ENCODE results near the gene COL18A1. TPM values are rescaled to one million over a fixed set of nuclear protein-coding genes. Genes with fewer than 3 reads are reported as not detected.

COL18A1 gene
- total and polyA plus RNA-seq, 9 of the 15 experiments (the other 6 are each of a cell fraction or from before 2014, with no cell fraction given) = 0.14 to 16.4 (median 2.0) TPM

DNA sequence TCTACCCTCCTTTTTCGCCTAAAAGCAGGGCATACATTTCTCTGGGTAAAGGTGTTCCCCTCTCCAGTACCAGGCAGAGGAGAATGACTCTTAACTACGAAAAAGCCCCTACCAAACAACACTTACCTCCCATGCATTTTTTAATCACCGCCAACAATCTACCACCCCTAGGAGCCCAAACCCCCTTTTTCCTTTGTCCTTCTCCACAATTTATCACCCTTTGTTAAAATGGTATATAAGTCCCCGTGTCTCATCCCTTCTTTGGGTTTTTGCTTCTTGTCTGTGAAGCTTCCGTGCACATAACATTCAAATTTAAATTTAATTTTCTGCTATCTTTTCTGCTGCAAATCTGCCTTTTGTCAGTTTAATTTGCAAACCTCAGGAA is 27.6 kb upstream of the COL18A1 start:
- no peaks in the 10 kb centered on the region for H3K9me1 ChIP-seq (ENCODE audit: control insufficient read depth, insufficient read depth, low read length)
- no peaks in the 10 kb centered on the region for H3K36me3 ChIP-seq (ENCODE audit: control insufficient read depth, insufficient read depth, low read length)
- H3K9ac ChIP-seq (ENCODE audit: insufficient read depth in 1 of 2, low read depth in 2 of 2, low read length in 2 of 2) = no peak overlapping the region
- no peak for ATAC-seq
- peaks cover 0 to 33% of the 10 kb centered on the region in 2 experiments; a peak in 3 of 5 replicates for H3K4me1 ChIP-seq (replicated peaks in 1 of 2; ENCODE audit: control insufficient read depth in 2 of 2, insufficient read depth in 2 of 2, low read length in 2 of 2)
- FAIRE-seq = no peak
- no peak overlapping the region for H3K27ac ChIP-seq (ENCODE audit: extremely low read depth, low read depth, low read length)
- no TSS peak for BruUV-seq (replicated peaks)
- intact Hi-C loops (cut with micrococcal nuclease) = no loop called here
- H3K4me2 ChIP-seq (ENCODE audit: insufficient read depth, low read length) = no peak overlapping the region
- no peak for DNase-seq (ENCODE audit: extremely low read depth in 1 of 4, low spot score in 3 of 4)
- TF ChIP-seq KDM2B (CRISPR knock-in tag; IDR thresholded peaks at IDR 0.05) = no peak
- TF ChIP-seq HDAC3 (IDR thresholded peaks at IDR 0.05; ENCODE audit: borderline replicate concordance, partially characterized antibody) = no peak
- TF ChIP-seq ZNF324 (CRISPR knock-in tag; IDR thresholded peaks at IDR 0.05) = no peak
- TF ChIP-seq HMGN3 (IDR thresholded peaks at IDR 0.05; ENCODE audit: borderline replicate concordance, extremely low read depth, insufficient read length, low read depth, low read length) = no peak
- TF ChIP-seq CBFA2T3 (IDR thresholded peaks at IDR 0.05) = no peak
- no peak for TF ChIP-seq YY1 (IDR thresholded peaks at IDR 0.05; ENCODE audit: borderline replicate concordance in 1 of 3, control insufficient read depth in 1 of 3, extremely low read depth in 1 of 3, insufficient read depth in 3 of 3, insufficient read length in 1 of 3, insufficient replicate concordance in 2 of 3, low read depth in 1 of 3, low read length in 2 of 3)
- no peak for TF ChIP-seq RHOXF2B (CRISPR knock-in tag; conservative IDR thresholded peaks at IDR 0.05)
- TF ChIP-seq DDX20 (tag; IDR thresholded peaks at IDR 0.05; ENCODE audit: low read depth) = no peak
- TF ChIP-seq FUS (optimal IDR thresholded peaks at IDR 0.05; ENCODE audit: low read depth, low read length) = no peak
- no peak for TF ChIP-seq ZNF146 (CRISPR knock-in tag; IDR thresholded peaks at IDR 0.05; ENCODE audit: unreplicated experiment)
- TF ChIP-seq NCOA4 (IDR thresholded peaks at IDR 0.05; ENCODE audit: partially characterized antibody) = no peak
- no peak for TF ChIP-seq BRD4 (IDR thresholded peaks at IDR 0.05)
- TF ChIP-seq, protein P1, sequence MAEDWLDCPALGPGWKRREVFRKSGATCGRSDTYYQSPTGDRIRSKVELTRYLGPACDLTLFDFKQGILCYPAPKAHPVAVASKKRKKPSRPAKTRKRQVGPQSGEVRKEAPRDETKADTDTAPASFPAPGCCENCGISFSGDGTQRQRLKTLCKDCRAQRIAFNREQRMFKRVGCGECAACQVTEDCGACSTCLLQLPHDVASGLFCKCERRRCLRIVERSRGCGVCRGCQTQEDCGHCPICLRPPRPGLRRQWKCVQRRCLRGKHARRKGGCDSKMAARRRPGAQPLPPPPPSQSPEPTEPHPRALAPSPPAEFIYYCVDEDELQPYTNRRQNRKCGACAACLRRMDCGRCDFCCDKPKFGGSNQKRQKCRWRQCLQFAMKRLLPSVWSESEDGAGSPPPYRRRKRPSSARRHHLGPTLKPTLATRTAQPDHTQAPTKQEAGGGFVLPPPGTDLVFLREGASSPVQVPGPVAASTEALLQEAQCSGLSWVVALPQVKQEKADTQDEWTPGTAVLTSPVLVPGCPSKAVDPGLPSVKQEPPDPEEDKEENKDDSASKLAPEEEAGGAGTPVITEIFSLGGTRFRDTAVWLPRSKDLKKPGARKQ (CRISPR knock-in tag; IDR thresholded peaks at IDR 0.05) = no peak
- TF ChIP-seq, protein P2, sequence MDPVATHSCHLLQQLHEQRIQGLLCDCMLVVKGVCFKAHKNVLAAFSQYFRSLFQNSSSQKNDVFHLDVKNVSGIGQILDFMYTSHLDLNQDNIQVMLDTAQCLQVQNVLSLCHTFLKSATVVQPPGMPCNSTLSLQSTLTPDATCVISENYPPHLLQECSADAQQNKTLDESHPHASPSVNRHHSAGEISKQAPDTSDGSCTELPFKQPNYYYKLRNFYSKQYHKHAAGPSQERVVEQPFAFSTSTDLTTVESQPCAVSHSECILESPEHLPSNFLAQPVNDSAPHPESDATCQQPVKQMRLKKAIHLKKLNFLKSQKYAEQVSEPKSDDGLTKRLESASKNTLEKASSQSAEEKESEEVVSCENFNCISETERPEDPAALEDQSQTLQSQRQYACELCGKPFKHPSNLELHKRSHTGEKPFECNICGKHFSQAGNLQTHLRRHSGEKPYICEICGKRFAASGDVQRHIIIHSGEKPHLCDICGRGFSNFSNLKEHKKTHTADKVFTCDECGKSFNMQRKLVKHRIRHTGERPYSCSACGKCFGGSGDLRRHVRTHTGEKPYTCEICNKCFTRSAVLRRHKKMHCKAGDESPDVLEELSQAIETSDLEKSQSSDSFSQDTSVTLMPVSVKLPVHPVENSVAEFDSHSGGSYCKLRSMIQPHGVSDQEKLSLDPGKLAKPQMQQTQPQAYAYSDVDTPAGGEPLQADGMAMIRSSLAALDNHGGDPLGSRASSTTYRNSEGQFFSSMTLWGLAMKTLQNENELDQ (CRISPR knock-in tag; IDR thresholded peaks at IDR 0.05; ENCODE audit: borderline replicate concordance) = no peak
- H3K79me2 ChIP-seq (ENCODE audit: control insufficient read depth, insufficient read depth, low read length) = no peaks in the 10 kb centered on the region
- no peaks in the 10 kb centered on the region for H4K20me1 ChIP-seq (replicated peaks; ENCODE audit: control insufficient read depth, insufficient read depth, low read length)
- no peak overlapping the region for H2AFZ ChIP-seq (ENCODE audit: low read depth, low read length)
- CTCF ChIA-PET (ENCODE audit: low intra/inter-chr PET ratio) = no interaction called here
- H3K9me3 ChIP-seq (replicated peaks; ENCODE audit: control insufficient read depth, insufficient read depth, low read depth, low read length) = peaks cover 6% of the 10 kb centered on the region
- POLR2A ChIA-PET = interaction anchor here (1.0 to 1.1 kb wide), 2 partner anchors 10 to 23 kb away, joined by 3 read pairs; no protein-coding TSS in a partner anchor
- 0% methylated on average over 5 of the region's 5 CpGs for WGBS (ENCODE audit: insufficient coverage, low coverage, missing lambda C conversion rate)
- H3K27me3 ChIP-seq (ENCODE audit: control insufficient read depth in 2 of 2, insufficient read depth in 2 of 2, low read length in 2 of 2) = peaks cover 13 to 48% of the 10 kb centered on the region in 2 experiments; a peak in 4 of 5 replicates
- H3K4me3 ChIP-seq = no peak overlapping the region
- in situ Hi-C loops (cut with MboI) = no loop called here
